K562 (cell line): ENCODE data around the gene ROBO1.

Experiments used
- CEBPB ChIP-seq: fragments of 450-650 bp; IDR thresholded peaks from 2 replicates; pipeline ENCODE4 v1.6.1; 2016; ENCODE audit warnings: missing genetic modification characterization, missing compliant biosample characterization
- MIER1 ChIP-seq: fragments of 450-650 bp; IDR thresholded peaks from 2 replicates; pipeline ENCODE4 v1.6.1; 2016; ENCODE audit warnings: antibody characterized with exemption, mild to moderate bottlenecking, low read depth
- TAF1 ChIP-seq: IDR thresholded peaks from 2 replicates; pipeline ENCODE4 v1.6.1; 2011; ENCODE audit warnings: mild to moderate bottlenecking, low read length, moderate library complexity; ENCODE audit not compliant: insufficient read depth, control insufficient read depth, severe bottlenecking; ENCODE audit errors: extremely low read depth

DNA sequence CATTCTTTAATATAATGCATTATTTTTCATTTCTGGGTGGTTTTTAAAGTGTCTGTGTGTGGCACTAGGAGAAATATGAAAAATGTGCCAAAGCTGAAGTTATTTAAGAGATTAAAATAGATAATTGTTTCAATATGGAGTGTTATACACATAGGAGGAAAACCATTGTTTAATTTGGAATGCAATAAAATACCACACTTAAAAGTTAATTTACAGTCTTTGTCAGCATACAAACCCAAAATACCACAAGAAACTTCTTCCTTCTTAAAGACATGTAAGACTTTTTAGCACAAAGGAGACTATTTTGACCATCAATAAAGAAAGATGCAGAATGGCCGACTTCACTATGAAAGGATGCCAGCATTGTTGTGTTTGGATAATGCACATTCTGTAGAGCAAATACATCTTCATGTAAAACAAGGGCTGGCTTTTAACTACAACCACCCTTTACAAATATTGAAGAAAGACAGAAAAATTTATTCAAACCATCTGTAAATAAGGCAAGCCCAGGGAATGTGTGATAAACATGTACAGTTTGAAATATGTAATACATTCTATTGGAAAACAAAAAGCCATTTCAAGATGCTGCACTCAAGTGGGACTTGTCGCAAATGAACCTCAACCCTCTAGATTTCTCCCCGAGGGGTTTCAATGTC, 1146.6 kb downstream of the ROBO1 start:
- TF ChIP-seq MIER1 (no peak), TAF1 (no peak), CEBPB (no peak)
